ENCODE data around the gene GPC1.

DNA sequence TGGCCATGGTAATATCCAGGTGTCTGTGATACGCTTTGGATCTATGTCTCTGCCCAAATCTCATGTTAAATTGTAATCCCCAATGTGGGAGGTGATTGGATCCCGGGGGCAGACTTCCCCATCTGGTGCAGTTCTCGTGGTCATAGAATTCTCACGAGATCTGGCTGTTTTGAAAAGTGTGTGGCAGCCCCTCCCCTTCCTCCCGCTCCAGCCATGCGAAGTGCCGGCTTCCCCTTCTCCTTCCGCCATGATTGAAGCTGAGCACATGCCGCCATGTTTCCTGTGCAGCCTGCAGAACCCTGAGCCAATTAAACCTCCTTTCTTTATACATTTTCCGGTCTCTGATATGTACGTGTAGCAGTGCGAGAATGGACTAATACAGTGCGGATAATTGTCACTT, 42.5 kb downstream of the GPC1 start:
- TF ChIP-seq, protein P1, sequence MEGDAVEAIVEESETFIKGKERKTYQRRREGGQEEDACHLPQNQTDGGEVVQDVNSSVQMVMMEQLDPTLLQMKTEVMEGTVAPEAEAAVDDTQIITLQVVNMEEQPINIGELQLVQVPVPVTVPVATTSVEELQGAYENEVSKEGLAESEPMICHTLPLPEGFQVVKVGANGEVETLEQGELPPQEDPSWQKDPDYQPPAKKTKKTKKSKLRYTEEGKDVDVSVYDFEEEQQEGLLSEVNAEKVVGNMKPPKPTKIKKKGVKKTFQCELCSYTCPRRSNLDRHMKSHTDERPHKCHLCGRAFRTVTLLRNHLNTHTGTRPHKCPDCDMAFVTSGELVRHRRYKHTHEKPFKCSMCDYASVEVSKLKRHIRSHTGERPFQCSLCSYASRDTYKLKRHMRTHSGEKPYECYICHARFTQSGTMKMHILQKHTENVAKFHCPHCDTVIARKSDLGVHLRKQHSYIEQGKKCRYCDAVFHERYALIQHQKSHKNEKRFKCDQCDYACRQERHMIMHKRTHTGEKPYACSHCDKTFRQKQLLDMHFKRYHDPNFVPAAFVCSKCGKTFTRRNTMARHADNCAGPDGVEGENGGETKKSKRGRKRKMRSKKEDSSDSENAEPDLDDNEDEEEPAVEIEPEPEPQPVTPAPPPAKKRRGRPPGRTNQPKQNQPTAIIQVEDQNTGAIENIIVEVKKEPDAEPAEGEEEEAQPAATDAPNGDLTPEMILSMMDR (IDR thresholded peaks at IDR 0.05 in 8 of 11, conservative IDR thresholded peaks at IDR 0.05 in 3 of 11) = no peak
- TF ChIP-seq POLR2A (IDR thresholded peaks at IDR 0.05) = no peak
- TF ChIP-seq POLR2AphosphoS5 (IDR thresholded peaks at IDR 0.05) = no peak
